GM10266 (cell line): ENCODE measurements around the gene PTH1R.

ENCODE experiments used
- DNase-seq: peaks from one replicate; pipeline ENCODE4 v3.0.0; 2012; ENCODE audit errors: extremely low spot score
- CTCF ChIP-seq: IDR thresholded peaks from 2 replicates; pipeline ENCODE4 v1.5.1; 2012; ENCODE audit warnings: mild to moderate bottlenecking, low read depth; ENCODE audit not compliant: control insufficient read depth, insufficient read depth; ENCODE audit errors: missing control alignments

Gene PTH1R

GRCh38 chr3:46948830-46949671 is 71.5 kb downstream of the PTH1R start:
- TF ChIP-seq CTCF: no peak
- DNase-seq: peak; percentile 40

DNA sequence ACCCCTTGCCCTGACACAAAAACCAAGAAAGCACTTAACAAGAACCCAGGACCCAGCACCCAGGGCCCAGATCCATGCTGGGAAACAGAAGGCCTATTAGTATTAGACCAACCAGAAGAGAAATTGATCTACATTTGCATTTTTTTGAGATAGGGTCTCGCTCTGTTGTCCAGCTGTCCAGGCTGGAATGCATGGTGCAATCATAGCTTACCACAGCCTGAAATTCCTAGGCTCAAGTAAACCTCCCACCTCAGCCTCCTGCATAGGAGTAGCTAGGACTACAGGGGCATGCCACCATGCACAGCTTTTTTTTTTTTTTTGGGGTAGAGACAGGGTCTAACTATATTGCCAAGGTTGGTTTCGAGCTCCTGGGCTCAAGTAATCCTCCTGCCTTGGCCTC is 72.7 kb downstream of the PTH1R start:
- DNase-seq: no peak
- TF ChIP-seq CTCF: no peak

GRCh38 chr3:46950650-46951241 is 73.2 kb downstream of the PTH1R start:
- TF ChIP-seq CTCF: no peak
- no peak for DNase-seq

DNA sequence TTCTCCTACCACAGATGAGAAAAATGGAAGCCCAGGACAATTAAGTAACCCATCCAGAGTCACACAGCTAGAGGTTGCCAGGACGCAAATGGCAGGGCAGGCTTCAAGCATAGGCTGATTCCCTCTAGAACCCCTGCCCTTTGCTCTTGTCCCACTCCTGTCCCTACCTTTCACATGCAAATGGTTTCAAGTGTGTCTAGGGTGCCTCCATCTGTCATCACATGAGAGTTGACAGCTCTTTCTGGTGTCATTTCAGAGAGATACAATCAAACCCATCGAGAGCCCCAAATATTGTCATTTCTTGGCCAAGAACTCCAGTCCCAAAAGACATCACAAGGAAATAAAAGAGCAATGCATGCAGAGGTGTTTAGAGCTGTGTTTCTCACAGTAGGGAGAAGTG is 75.3 kb downstream of the PTH1R start:
- no peak for DNase-seq
- TF ChIP-seq CTCF: no peak
